Karpas-422 (cell line): Measurements from ENCODE around the gene ZNF514. TPM values are rescaled to one million over a fixed set of nuclear protein-coding genes. Genes with fewer than 3 reads are reported as not detected.
A peak's percentile ranks its signal among the peaks of the same experiment; 100 is the strongest.
"Not testable (repeated sequence)": the region's sequence is repeated elsewhere in the genome, so short reads cannot be mapped to it uniquely, and the experiment has no call there.

Experiments
- DNase-seq: peaks from one replicate; pipeline ENCODE4 v3.0.0-alpha.2; 2015
- H2AFZ ChIP-seq: fragments of 200-600 bp; sonication (generic); 2 replicates; pipeline ENCODE4 v1.6.1; 2014; ENCODE audit warnings: antibody characterized with exemption, low read length, mixed read lengths
- H3K27ac ChIP-seq: fragments of 200-600 bp; sonication (generic); 2 replicates; pipeline ENCODE4 v1.5.1; 2014; ENCODE audit warnings: mild to moderate bottlenecking, low read length, moderate library complexity
- H3K27me3 ChIP-seq: fragments of 200-600 bp; sonication (generic); 2 replicates; pipeline ENCODE4 v1.6.1; 2014; ENCODE audit warnings: low read length, mixed read lengths
- H3K36me3 ChIP-seq: fragments of 200-600 bp; sonication (generic); 2 replicates; pipeline ENCODE4 v1.6.1; 2014; ENCODE audit warnings: low read length, mixed read lengths; ENCODE audit not compliant: insufficient read depth
- H3K4me1 ChIP-seq: fragments of 200-600 bp; sonication (generic); 2 replicates; pipeline ENCODE4 v1.6.1; 2014; ENCODE audit warnings: mild to moderate bottlenecking, low read length, mixed read lengths
- H3K4me2 ChIP-seq: fragments of 200-600 bp; sonication (generic); 2 replicates; pipeline ENCODE4 v1.6.1; 2014; ENCODE audit warnings: low read length, low read depth, mild to moderate bottlenecking; ENCODE audit not compliant: poor library complexity, severe bottlenecking
- H3K4me3 ChIP-seq: fragments of 200-600 bp; sonication (generic); 2 replicates; pipeline ENCODE4 v1.5.1; 2014; ENCODE audit warnings: mild to moderate bottlenecking, antibody characterized with exemption, low read length, mixed read lengths
- H3K79me2 ChIP-seq: fragments of 200-600 bp; sonication (generic); 2 replicates; pipeline ENCODE4 v1.6.1; 2014; ENCODE audit warnings: mild to moderate bottlenecking, low read length, mixed read lengths
- H3K9ac ChIP-seq: fragments of 200-600 bp; sonication (generic); 2 replicates; pipeline ENCODE4 v1.6.0; 2014; ENCODE audit warnings: low read length
- H3K9me2 ChIP-seq: fragments of 200-600 bp; sonication (generic), shearing (Covaris generic); replicated peaks from 2 replicates; pipeline ENCODE4 v1.6.0; 2014; ENCODE audit warnings: mild to moderate bottlenecking, low read length, moderate library complexity; ENCODE audit not compliant: insufficient read depth
- H3K9me3 ChIP-seq: fragments of 300-700, 200-600 bp; sonication (generic); 2 replicates; pipeline ENCODE4 v1.6.1; 2014; ENCODE audit warnings: low read length, mixed read lengths
- H4K20me1 ChIP-seq: fragments of 200-600 bp; sonication (generic); 2 replicates; pipeline ENCODE4 v1.6.1; 2014; ENCODE audit warnings: mild to moderate bottlenecking, antibody characterized with exemption, low read length, low read depth; ENCODE audit not compliant: insufficient read depth
- total RNA-seq: library from RNA; depleted of rRNA; stranded (reverse); fragments of >200 nt; shearing (Covaris generic); gene quantifications from 2 replicates; pipeline ENCODE4 v1.2.3, GENCODE V29; 2014; ENCODE audit warnings: low replicate concordance; rRNA removed

ZNF514 gene
- 9.5 and 15.0 TPM in 2 replicates for total RNA-seq

GRCh38 chr2:95159690-95160449 is at the start of gene ZNF514:
Gene ZNF514 (minus strand): TSS chr2:95159848. CDS start chr2:95153253, 6,595 bp downstream.
- Histone ChIP-seq H3K9me2 (no peaks in the 10 kb centered on the region), H3K4me3 (peak within 1 kb of the TSS; percentile 75), H3K36me3 (peaks cover 7% of the 10 kb centered on the region; the same call in 1 of the 2 replicates), H3K9me3 (0 out of 2 replicates have a peak, but pooled peaks cover 3% of the 10 kb centered on the region), H3K79me2 (peaks cover 12% of the 10 kb centered on the region), H3K9ac (peak within 1 kb of the TSS; percentile 73), H2AFZ (peak within 1 kb of the TSS; percentile 43; the same call in 1 of the 2 replicates), H3K27ac (no peak within 1 kb of the TSS), H3K4me1 (peaks cover 21% of the 10 kb centered on the region), H3K27me3 (no peaks in the 10 kb centered on the region), H4K20me1 (no peaks in the 10 kb centered on the region), H3K4me2 (peak within 1 kb of the TSS; percentile 89)
- DNase-seq: peak; percentile 87

- peaks cover 14% of the 10 kb centered on the region for H3K4me1 ChIP-seq
- no peak overlapping the region for H3K27ac ChIP-seq
- peak overlapping the region; percentile 69 for H3K4me3 ChIP-seq
- H3K36me3 ChIP-seq: no peaks in the 10 kb centered on the region; the same call in 1 of the 2 replicates
- peak overlapping the region; percentile 74 for H3K4me2 ChIP-seq
- peaks cover 10% of the 10 kb centered on the region for H3K9me3 ChIP-seq
- DNase-seq: no peak
- no peak overlapping the region for H3K9ac ChIP-seq
- H2AFZ ChIP-seq: peak overlapping the region; percentile 79
- no peaks in the 10 kb centered on the region for H4K20me1 ChIP-seq
- no peaks in the 10 kb centered on the region for H3K79me2 ChIP-seq
- H3K27me3 ChIP-seq: no peaks in the 10 kb centered on the region
- H3K9me2 ChIP-seq: no peaks in the 10 kb centered on the region
Observed at GRCh38 chr2:95208106-95208505, 48.5 kb upstream of the ZNF514 start.

DNA sequence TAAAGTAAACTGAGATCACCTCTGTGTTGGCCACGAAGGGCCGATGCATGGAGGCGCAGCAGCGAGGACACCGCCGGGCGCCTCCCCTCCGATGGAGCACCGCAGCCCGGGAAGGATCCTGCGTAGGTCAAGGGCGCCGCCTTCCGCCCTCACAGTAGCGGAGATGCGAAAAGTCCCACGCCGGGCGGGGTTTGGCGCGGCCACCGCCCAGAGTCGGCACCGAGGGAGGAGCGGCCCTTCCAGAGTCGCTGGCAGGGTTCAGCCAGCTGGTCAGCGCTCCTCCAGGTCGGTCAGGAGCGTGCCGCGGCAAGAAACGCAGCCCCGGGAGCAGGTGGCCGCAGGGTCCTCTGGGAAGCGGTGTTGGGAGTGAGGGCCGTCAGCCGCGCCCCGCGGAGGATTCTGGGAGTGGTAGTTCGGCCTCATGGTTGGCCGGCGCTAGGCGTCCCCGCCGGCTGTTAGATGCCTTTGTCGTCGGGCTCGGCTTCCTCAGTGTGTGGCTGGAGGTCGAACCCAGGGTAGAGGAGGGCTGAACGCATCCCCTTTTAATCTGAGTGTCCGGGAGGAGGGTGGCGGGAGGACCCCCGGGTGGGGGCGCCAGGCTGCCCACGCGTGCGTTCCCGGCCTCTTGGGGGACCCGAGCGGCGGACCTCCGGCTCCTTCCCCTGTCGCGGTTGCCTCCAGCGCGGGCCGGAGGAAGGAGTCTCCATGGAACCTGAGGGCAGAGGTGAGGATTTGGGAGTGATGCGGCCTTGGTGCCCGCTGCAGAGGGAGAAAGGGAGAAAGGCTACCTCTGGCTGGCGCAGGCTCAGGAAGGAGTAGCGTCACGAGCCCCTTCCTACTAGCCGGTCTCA is 47.7 kb upstream of the ZNF514 start, which contains the start of gene ZNF892:
Gene ZNF892 (plus strand): TSS at position 411 of the 851 bp plus-strand sequence. CDS start 295 bp downstream, at position 706.
- Histone ChIP-seq H3K9me3 (peaks cover 5% of the 10 kb centered on the region), H3K27ac (no peak within 1 kb of the TSS), H3K9me2 (no peaks in the 10 kb centered on the region), H3K36me3 (no peaks in the 10 kb centered on the region), H3K9ac (peak within 1 kb of the TSS; percentile 68), H3K4me3 (peak within 1 kb of the TSS; percentile 69), H3K27me3 (no peaks in the 10 kb centered on the region), H3K4me1 (peaks cover 14% of the 10 kb centered on the region), H3K79me2 (no peaks in the 10 kb centered on the region), H3K4me2 (peak within 1 kb of the TSS; percentile 74), H2AFZ (peak within 1 kb of the TSS; percentile 79), H4K20me1 (no peaks in the 10 kb centered on the region)
- DNase-seq: peak; percentile 89

DNA sequence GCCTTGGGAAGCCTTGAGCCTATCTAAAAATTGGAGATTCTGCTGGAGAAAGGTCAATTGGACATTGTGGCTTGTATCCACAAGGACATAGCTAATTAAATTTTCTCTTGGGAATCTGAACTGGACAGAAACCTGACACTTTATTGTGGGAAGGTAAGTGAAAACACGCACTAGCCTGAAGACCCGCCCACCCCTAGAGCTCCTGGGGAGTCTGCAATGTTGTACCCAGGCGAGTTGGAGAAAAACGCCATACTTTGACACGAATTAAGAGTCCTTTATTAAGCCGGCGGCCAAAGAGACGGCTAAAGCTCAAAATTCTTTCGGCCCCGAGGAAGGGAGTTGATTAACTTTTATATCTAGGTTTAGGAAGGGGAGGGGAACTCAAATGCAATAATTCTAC is 46.4 kb upstream of the ZNF514 start:
- Histone ChIP-seq H3K79me2 (no peaks in the 10 kb centered on the region), H3K4me1 (peaks cover 14% of the 10 kb centered on the region), H3K27ac (no peak overlapping the region), H2AFZ (no peak overlapping the region), H3K36me3 (no peaks in the 10 kb centered on the region), H3K4me2 (peak overlapping the region; percentile 74), H3K27me3 (no peaks in the 10 kb centered on the region), H3K9me3 (peaks cover under 1% of the 10 kb centered on the region), H3K9ac (no peak overlapping the region), H4K20me1 (no peaks in the 10 kb centered on the region), H3K9me2 (no peaks in the 10 kb centered on the region), H3K4me3 (peak overlapping the region; percentile 69; the same call in 1 of the 2 replicates)
- DNase-seq: no peak

DNA sequence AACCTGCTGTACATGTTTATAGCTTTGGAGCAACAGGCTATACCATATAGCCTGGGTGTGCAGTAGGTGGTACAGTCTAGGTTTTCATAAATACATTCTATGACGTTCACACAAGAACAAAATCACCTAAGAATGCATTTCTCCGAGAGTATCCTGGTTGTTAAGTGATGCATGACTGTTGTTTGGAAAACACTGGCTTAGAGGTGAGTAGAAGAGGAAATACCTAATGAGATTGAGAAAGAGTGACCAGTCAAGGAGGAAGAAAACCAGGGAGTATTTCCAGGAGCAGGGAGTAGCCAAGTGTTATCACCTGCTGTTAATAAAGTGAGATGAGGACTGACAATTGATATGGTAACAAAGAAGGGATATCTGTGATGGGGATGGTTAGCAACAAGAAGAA is 44.7 kb upstream of the ZNF514 start:
- Histone ChIP-seq H3K9ac (no peak overlapping the region), H3K36me3 (no peaks in the 10 kb centered on the region), H2AFZ (no peak overlapping the region), H3K27me3 (no peaks in the 10 kb centered on the region), H3K4me3 (no peak overlapping the region), H3K9me3 (no peaks in the 10 kb centered on the region), H3K79me2 (no peaks in the 10 kb centered on the region), H3K9me2 (no peaks in the 10 kb centered on the region), H3K27ac (no peak overlapping the region), H4K20me1 (no peaks in the 10 kb centered on the region), H3K4me1 (peaks cover 14% of the 10 kb centered on the region), H3K4me2 (no peak overlapping the region)
- DNase-seq: no peak

DNA sequence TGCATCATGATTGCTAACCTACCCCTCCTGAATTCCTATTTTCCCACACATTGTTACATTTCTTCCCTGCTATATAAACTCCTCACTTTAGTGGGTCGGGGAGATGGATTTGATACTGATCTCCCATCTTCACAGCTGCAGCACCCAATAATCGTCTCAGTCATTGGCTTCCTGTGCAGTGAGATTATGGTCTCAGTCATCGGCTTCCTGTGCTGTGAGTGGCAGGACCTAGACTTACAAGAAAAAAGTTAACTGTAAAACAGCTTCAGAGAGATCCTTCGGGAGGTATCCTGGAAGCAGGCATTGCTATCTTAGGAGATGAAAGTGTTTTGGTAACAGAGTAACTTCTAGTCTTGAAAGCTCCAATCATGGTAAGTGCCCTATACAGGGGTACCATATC is 44.3 kb upstream of the ZNF514 start:
- H2AFZ ChIP-seq: no peak overlapping the region
- no peak for DNase-seq
- no peak overlapping the region for H3K9ac ChIP-seq
- no peaks in the 10 kb centered on the region for H4K20me1 ChIP-seq
- H3K9me3 ChIP-seq: no peaks in the 10 kb centered on the region
- no peaks in the 10 kb centered on the region for H3K79me2 ChIP-seq
- no peaks in the 10 kb centered on the region for H3K36me3 ChIP-seq
- H3K4me3 ChIP-seq: no peak overlapping the region
- H3K4me1 ChIP-seq: peaks cover 14% of the 10 kb centered on the region
- H3K27me3 ChIP-seq: no peaks in the 10 kb centered on the region
- no peak overlapping the region for H3K4me2 ChIP-seq
- no peaks in the 10 kb centered on the region for H3K9me2 ChIP-seq
- no peak overlapping the region for H3K27ac ChIP-seq

GRCh38 chr2:95192956-95193355 is 33.3 kb upstream of the ZNF514 start:
- not testable (repeated sequence) for H3K27me3 ChIP-seq, H3K36me3 ChIP-seq, H3K4me2 ChIP-seq, H2AFZ ChIP-seq, H3K27ac ChIP-seq, H3K9me2 ChIP-seq, H3K79me2 ChIP-seq, H3K4me3 ChIP-seq, H3K9ac ChIP-seq, H3K9me3 ChIP-seq, H4K20me1 ChIP-seq, H3K4me1 ChIP-seq
- peak; percentile 60 for DNase-seq

DNA sequence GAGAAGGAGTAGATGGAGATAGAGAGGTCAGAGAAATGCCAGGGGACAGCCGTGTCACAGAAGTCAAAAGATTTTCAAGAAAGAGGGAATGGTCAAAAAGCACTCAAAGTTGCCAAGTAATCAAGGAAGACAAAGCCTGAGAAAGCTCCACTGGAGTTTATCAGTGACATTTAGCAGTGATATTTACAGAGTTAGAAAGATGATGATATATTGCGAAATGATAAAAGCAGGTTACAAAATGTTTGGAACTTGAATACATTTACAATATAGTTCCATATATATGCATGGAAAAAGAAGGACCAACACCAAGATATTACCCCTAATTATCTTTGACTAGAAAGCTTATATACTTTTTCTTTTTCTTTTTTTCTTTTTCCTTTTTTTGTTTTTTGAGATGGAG is 26.3 kb upstream of the ZNF514 start:
- Histone ChIP-seq H3K27me3 (no peaks in the 10 kb centered on the region), H3K9me2 (no peaks in the 10 kb centered on the region), H3K9me3 (no peaks in the 10 kb centered on the region), H2AFZ (no peak overlapping the region), H3K36me3 (peaks cover 17% of the 10 kb centered on the region), H3K4me1 (no peaks in the 10 kb centered on the region), H3K79me2 (no peaks in the 10 kb centered on the region), H3K27ac (no peak overlapping the region), H3K9ac (no peak overlapping the region), H4K20me1 (no peaks in the 10 kb centered on the region), H3K4me2 (no peak overlapping the region), H3K4me3 (no peak overlapping the region)
- no peak for DNase-seq
